GM12892 (cell line): Measurements from ENCODE around the gene TMEM237.

Experiments used
- POLR2A ChIP-seq: IDR thresholded peaks from 2 replicates; pipeline ENCODE4 v1.6.1; 2011; ENCODE audit warnings: low read depth, low read length, control low read depth
- POLR2AphosphoS5 ChIP-seq: IDR thresholded peaks from 2 replicates; pipeline ENCODE4 v1.6.1; 2011; ENCODE audit warnings: low read depth, low read length, control low read depth
- TAF1 ChIP-seq: IDR thresholded peaks from 2 replicates; pipeline ENCODE4 v1.6.1; 2011; ENCODE audit warnings: low read depth, mild to moderate bottlenecking, control low read depth, low read length, borderline replicate concordance

DNA sequence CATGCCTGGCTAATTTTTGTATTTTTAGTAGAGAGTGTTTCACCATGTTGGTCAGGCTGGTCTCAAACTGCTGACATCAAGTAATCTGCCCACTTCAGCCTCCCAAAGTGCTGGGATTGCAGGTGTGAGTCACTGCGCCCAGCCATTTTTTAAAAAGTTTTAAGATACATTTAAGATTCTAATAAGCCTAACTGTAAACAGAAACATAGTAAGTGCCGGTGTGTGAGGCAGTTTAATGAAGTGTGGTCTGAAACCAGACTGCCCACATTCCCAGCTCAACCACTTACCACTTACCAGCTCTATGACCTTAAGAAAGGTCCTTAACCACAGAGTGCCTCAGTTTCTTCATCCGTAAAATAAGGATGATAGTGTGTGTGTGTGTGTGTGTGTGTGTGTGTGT, 42.4 kb downstream of the TMEM237 start:
- TF ChIP-seq TAF1 (no peak), POLR2AphosphoS5 (no peak), POLR2A (no peak)
